GM21390 (cell line): Measurements from ENCODE around the gene CNTLN.
"Not testable (repeated sequence)": the region's sequence is repeated elsewhere in the genome, so short reads cannot be mapped to it uniquely, and the experiment has no call there.

ENCODE experiments used
- ATAC-seq: cut with Tn5 transposase; IDR thresholded peaks from one replicate; pipeline ENCODE4 v1.9.1; 2021; ENCODE audit not compliant: unreplicated experiment

CNTLN gene

GRCh38 chr9:17291766-17292165 is 156.9 kb downstream of the CNTLN start:
- ATAC-seq: no peak

GRCh38 chr9:17293685-17294084 is 158.8 kb downstream of the CNTLN start:
- ATAC-seq: no peak

GRCh38 chr9:17294822-17295624 is 160.2 kb downstream of the CNTLN start:
- no peak for ATAC-seq

GRCh38 chr9:17315341-17315740 is 180.5 kb downstream of the CNTLN start:
- ATAC-seq: no peak

GRCh38 chr9:17318821-17319320 is 184.0 kb downstream of the CNTLN start:
- no peak for ATAC-seq

- no peak for ATAC-seq
Measured at GRCh38 chr9:17319864-17320263, 185.0 kb downstream of the CNTLN start.

- ATAC-seq: no peak
Measured at GRCh38 chr9:17322882-17323864, 188.3 kb downstream of the CNTLN start.

- no peak for ATAC-seq
Measured at GRCh38 chr9:17328331-17328730, 193.5 kb downstream of the CNTLN start.

- no peak for ATAC-seq
Measured at GRCh38 chr9:17330097-17330496, 195.3 kb downstream of the CNTLN start.

GRCh38 chr9:17332115-17332514 is 197.3 kb downstream of the CNTLN start:
- ATAC-seq: no peak

GRCh38 chr9:17339156-17339555 is 204.3 kb downstream of the CNTLN start:
- ATAC-seq: no peak

GRCh38 chr9:17342696-17343095 is 207.9 kb downstream of the CNTLN start:
- ATAC-seq: no peak

GRCh38 chr9:17349831-17350230 is 215.0 kb downstream of the CNTLN start:
- ATAC-seq: no peak

GRCh38 chr9:17354006-17354405 is 219.2 kb downstream of the CNTLN start:
- not testable (repeated sequence) for ATAC-seq

- no peak for ATAC-seq
Measured at GRCh38 chr9:17361378-17361777, 226.5 kb downstream of the CNTLN start.

GRCh38 chr9:17367035-17367434 is 232.2 kb downstream of the CNTLN start:
- no peak for ATAC-seq

- no peak for ATAC-seq
Measured at GRCh38 chr9:17380126-17380861, 245.5 kb downstream of the CNTLN start.

- ATAC-seq: no peak
Measured at GRCh38 chr9:17387565-17387964, 252.7 kb downstream of the CNTLN start.

GRCh38 chr9:17389026-17389425 is 254.2 kb downstream of the CNTLN start:
- no peak for ATAC-seq

- no peak for ATAC-seq
Measured at GRCh38 chr9:17394881-17395510, 260.2 kb downstream of the CNTLN start.
